Kidney epithelial cell (primary cell): ENCODE data around the gene DENND6B. TPM values are rescaled to one million over a fixed set of nuclear protein-coding genes. Genes with fewer than 3 reads are reported as not detected.

Experiments used
- DNase-seq: peaks from one replicate; pipeline ENCODE4 v3.0.0-alpha.2; 2010; ENCODE audit warnings: low read depth
- H3K27me3 ChIP-seq: 2 replicates; pipeline ENCODE4 v1.6.0; 2011; ENCODE audit warnings: low read length; ENCODE audit not compliant: control insufficient read depth, insufficient read depth
- H3K36me3 ChIP-seq: 2 replicates; pipeline ENCODE4 v1.5.1; 2011; ENCODE audit warnings: low read length; ENCODE audit not compliant: control insufficient read depth, insufficient read depth
- H3K4me3 ChIP-seq: 2 replicates; pipeline ENCODE4 v1.5.1; 2011; ENCODE audit warnings: low read depth, mild to moderate bottlenecking, control low read depth, low read length
- CTCF ChIP-seq: IDR thresholded peaks from 2 replicates; pipeline ENCODE4 v1.5.1; 2011; ENCODE audit warnings: mild to moderate bottlenecking, moderate library complexity, low read length, control low read depth, inconsistent platforms; ENCODE audit not compliant: insufficient read depth, poor library complexity, severe bottlenecking
- total RNA-seq: library from RNA; depleted of rRNA; stranded (reverse); fragments of >200 nt; gene quantifications from 2 replicates; pipeline ENCODE4 v1.2.3, GENCODE V29; 2015

Gene DENND6B
- total RNA-seq, 1 donor from 2014 or later = 4.5 TPM

DNA sequence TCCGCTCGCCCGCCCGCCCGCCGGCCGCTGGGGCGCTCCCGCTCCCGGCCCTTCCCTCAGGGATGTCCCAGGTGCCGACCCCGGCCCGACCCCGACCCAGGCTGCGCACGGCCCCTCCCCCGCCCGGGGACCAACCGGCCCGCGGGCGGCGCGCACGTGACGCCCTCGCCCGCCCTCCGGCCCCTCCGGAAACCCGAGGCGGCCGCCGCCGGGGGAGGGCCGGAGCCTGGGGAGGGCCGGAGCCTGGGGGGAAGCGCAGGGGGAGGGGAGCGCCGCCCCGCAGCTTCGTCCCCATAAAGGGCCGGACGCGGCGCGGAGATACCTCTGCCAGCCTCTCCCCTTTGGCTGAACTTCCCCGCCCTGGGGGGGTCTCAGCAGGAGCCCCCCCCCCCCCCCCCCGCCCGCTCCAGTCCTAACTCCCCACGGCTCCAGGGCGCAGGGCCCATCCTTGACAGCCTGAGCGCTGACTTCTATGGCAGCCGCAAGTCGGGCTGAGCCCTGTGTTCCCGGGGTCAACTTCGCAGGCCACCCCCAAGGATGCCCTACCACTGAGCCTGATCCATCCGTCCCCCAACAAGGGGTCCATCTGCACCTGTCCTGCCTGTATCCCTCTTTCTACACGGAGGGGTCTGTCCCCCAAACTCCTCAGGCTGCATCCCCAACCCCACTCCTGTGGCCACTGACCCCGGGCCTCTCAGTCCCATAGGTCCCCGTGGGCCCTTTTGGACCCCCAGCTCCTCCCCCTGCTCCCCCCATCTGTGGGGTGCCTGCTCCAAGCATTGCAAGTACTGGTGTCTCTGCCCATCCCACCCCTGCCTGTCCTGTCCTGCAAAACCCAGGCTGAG, 65.0 kb downstream of the DENND6B start, which contains the start of gene MAPK12:
Gene MAPK12, minus strand, starts transcription at position 69 of the 845 bp plus-strand sequence. CDS start 174 bp downstream, outside the sequence.
- Histone ChIP-seq H3K36me3 (peaks cover 1% of the 10 kb centered on the region), H3K27me3 (no peaks in the 10 kb centered on the region), H3K4me3 (peak within 1 kb of the TSS; percentile 50)
- no peak for DNase-seq
- TF ChIP-seq CTCF = no peak

GRCh38 chr22:50260801-50261614, 65.8 kb downstream of the DENND6B start:
- H3K4me3 ChIP-seq = peak overlapping the region; percentile 50
- no peak for DNase-seq
- no peaks in the 10 kb centered on the region for H3K27me3 ChIP-seq
- H3K36me3 ChIP-seq = peaks cover 1% of the 10 kb centered on the region
- no peak for TF ChIP-seq CTCF

GRCh38 chr22:50260434-50260800, 66.4 kb downstream of the DENND6B start:
- no peak for DNase-seq
- Histone ChIP-seq H3K4me3 (peak overlapping the region; percentile 50), H3K36me3 (peaks cover 1% of the 10 kb centered on the region), H3K27me3 (no peaks in the 10 kb centered on the region)
- no peak for TF ChIP-seq CTCF

- peaks cover 2% of the 10 kb centered on the region for H3K36me3 ChIP-seq
- no peaks in the 10 kb centered on the region for H3K27me3 ChIP-seq
- DNase-seq = no peak
- TF ChIP-seq CTCF = no peak
- no peak overlapping the region for H3K4me3 ChIP-seq
Measured at GRCh38 chr22:50259302-50259701, 67.5 kb downstream of the DENND6B start.

Other genes starting within 250 kb of the DENND6B start
- gene MLC1, start 241.6 kb downstream of the DENND6B start, total RNA-seq = not detected in 2 replicates
- gene MOV10L1, start 237.0 kb downstream of the DENND6B start, total RNA-seq = 0.21 and 1.7 TPM in 2 replicates
- 0.33 and 1.1 TPM in 2 replicates for gene PANX2, start 156.3 kb downstream of the DENND6B start, total RNA-seq
- gene TRABD, start 141.1 kb downstream of the DENND6B start, total RNA-seq = 60.2 and 73.5 TPM in 2 replicates
- gene SELENOO, start 126.0 kb downstream of the DENND6B start, total RNA-seq = 12.0 and 14.8 TPM in 2 replicates
- 27.2 and 33.6 TPM in 2 replicates for gene TUBGCP6, start 82.0 kb downstream of the DENND6B start, total RNA-seq
- gene HDAC10, start 75.7 kb downstream of the DENND6B start, total RNA-seq = 21.1 and 34.8 TPM in 2 replicates
- gene MAPK12, start 65.3 kb downstream of the DENND6B start, total RNA-seq = 25.5 and 27.3 TPM in 2 replicates
- 11.9 and 12.9 TPM in 2 replicates for gene MAPK11, start 56.6 kb downstream of the DENND6B start, total RNA-seq
- 251 and 302 TPM in 2 replicates for gene PLXNB2, start 19.4 kb downstream of the DENND6B start, total RNA-seq
- 45.2 and 53.4 TPM in 2 replicates for gene PPP6R2, start 16.3 kb upstream of the DENND6B start, total RNA-seq
- gene SBF1, start 148.0 kb upstream of the DENND6B start, total RNA-seq = 96.6 and 127 TPM in 2 replicates
- 27.3 and 29.0 TPM in 2 replicates for gene ADM2, start 154.5 kb upstream of the DENND6B start, total RNA-seq
- gene MIOX, start 159.8 kb upstream of the DENND6B start, total RNA-seq = 0.68 and 1.8 TPM in 2 replicates
- gene LMF2, start 180.7 kb upstream of the DENND6B start, total RNA-seq = 48.3 and 75.4 TPM in 2 replicates
- 41.3 and 50.2 TPM in 2 replicates for gene NCAPH2, start 181.2 kb upstream of the DENND6B start, total RNA-seq
- 2.3 and 5.7 TPM in 2 replicates for gene SCO2, start 198.6 kb upstream of the DENND6B start, total RNA-seq
- 53.1 and 63.5 TPM in 2 replicates for gene TYMP, start 203.0 kb upstream of the DENND6B start, total RNA-seq
- gene KLHDC7B, start 218.9 kb upstream of the DENND6B start, total RNA-seq = 16.3 and 20.1 TPM in 2 replicates
- gene SYCE3, start 235.9 kb upstream of the DENND6B start, total RNA-seq = 0.71 TPM in 1 of 2 replicates, not detected in the other